Measurements from ENCODE around the gene TSPEAR.

TSPEAR gene

DNA sequence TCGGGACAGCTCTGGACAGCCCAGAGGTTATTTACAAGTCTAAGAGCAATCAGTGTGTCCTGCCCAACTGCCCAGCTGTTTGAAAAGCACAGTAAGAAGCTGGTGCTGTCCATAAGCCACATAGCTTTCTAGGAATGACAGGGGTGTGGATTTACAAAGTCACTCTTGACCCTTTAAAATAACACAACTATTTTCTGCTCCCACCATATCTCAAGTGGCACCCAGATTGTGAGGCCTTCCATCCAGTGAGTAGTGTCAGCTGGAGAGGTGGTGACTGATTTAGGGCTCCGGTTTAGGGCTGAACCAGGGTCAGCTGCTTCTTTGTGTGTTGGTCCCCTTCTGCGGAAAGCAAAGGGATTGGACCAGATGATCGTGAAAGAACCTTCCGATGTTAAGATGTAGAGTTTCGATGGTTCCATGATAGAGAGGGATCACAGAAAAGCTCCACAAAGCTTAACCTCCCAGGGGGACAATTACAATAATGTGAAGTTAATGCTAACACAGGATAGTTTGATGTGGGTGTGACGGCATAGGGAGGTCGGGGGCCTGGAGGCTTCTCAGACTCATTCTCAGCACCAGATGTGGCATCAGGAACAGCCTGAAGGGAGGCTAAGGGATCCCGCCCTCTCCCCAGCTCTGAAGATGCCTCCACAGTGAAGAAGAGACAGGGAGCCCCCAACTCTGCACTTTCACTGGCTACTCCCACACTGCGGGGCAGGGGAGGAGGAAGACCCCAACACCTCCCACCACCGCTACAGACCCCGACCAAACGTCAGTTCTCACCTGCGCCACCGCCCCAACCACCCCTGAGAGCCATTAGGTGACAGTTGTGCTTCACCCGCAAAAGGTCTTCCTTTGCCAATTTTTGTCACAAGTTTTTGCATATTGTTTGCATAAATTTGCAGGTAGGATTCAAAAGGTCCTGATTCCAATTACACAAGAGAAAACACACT lies 215.5 kb downstream of the TSPEAR start:
- Histone ChIP-seq H3K9ac (ENCODE audit: low read length in 2 of 2) (no peak overlapping the region), H3K27me3 (ENCODE audit: control insufficient read depth in 1 of 2, insufficient read depth in 2 of 2, low read length in 2 of 2) (peaks cover 10 to 12% of the 10 kb centered on the region in 2 donors), H3K4me1 (ENCODE audit: control insufficient read depth, insufficient read depth, low read length) (peaks cover 7% of the 10 kb centered on the region), H3K4me3 (ENCODE audit: low read length in 2 of 2) (no peak overlapping the region), H3K36me3 (ENCODE audit: control insufficient read depth in 2 of 2, insufficient read depth in 2 of 2, low read length in 2 of 2) (no peaks in the 10 kb centered on the region), H3K27ac (ENCODE audit: low read length) (no peak overlapping the region), H3K9me3 (ENCODE audit: control insufficient read depth in 2 of 2, low read length in 2 of 2) (peaks cover 6 to 11% of the 10 kb centered on the region in 2 donors)

DNA sequence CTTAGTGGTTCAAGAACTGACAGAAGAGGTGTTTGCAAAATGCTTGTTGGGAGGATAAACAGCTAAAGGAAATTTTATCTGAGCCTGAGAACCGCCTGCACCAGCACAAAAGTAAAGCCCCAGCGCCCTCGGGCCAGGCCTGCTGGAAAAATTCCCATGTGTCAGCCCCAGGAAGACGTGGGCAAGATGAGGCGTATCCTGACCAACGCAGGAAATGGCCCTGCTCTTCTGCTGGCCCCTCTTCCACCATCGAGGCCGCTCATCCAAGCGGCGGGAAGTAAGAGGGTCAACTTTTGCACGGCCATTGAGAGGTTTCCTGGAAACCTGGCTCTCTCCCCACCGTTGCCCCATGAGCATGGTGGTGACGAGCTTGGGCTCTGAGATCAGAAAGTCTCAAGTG lies 216.4 kb downstream of the TSPEAR start:
- peaks cover 6 to 11% of the 10 kb centered on the region in 2 donors for H3K9me3 ChIP-seq (ENCODE audit: control insufficient read depth in 2 of 2, low read length in 2 of 2)

DNA sequence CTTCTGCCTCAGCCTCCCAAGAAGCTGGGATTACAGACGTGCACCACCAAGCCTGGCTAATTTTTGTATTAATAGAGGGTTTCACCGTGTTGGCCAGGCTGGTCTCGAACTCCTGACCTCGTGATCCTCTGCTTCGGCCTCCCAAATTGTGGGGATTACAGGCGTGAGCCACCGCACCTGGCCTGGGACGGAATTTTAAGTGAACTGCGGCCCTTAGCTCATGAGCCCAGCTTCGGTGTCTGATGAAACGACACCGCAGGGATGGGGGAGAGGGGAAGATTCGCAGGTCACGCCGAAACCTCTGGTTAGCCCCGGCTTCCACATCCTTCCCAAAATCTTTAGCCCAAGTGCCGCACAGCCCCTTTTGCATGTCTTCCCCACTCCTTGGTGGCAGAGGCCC lies 217.0 kb downstream of the TSPEAR start:
- no peaks in the 10 kb centered on the region for H3K36me3 ChIP-seq (ENCODE audit: control insufficient read depth in 2 of 2, insufficient read depth in 2 of 2, low read length in 2 of 2)
- no peak overlapping the region for H3K9ac ChIP-seq (ENCODE audit: low read length in 2 of 2)
- H3K4me3 ChIP-seq (ENCODE audit: low read length in 2 of 2) = no peak overlapping the region
- H3K4me1 ChIP-seq (ENCODE audit: control insufficient read depth, insufficient read depth, low read length) = peaks cover 7% of the 10 kb centered on the region
- H3K27me3 ChIP-seq (ENCODE audit: control insufficient read depth in 1 of 2, insufficient read depth in 2 of 2, low read length in 2 of 2) = peaks cover 6 to 10% of the 10 kb centered on the region in 2 donors
- no peak overlapping the region for H3K27ac ChIP-seq (ENCODE audit: low read length)
- peaks cover 6 to 11% of the 10 kb centered on the region in 2 donors for H3K9me3 ChIP-seq (ENCODE audit: control insufficient read depth in 2 of 2, low read length in 2 of 2)

More for the DNA sequence above, 216.4 kb downstream of the TSPEAR start:
- Histone ChIP-seq H3K4me1 (ENCODE audit: control insufficient read depth, insufficient read depth, low read length) (peaks cover 7% of the 10 kb centered on the region), H3K27ac (ENCODE audit: low read length) (no peak overlapping the region), H3K36me3 (ENCODE audit: control insufficient read depth in 2 of 2, insufficient read depth in 2 of 2, low read length in 2 of 2) (no peaks in the 10 kb centered on the region), H3K27me3 (ENCODE audit: control insufficient read depth in 1 of 2, insufficient read depth in 2 of 2, low read length in 2 of 2) (peaks cover 10 to 11% of the 10 kb centered on the region in 2 donors), H3K4me3 (ENCODE audit: low read length in 2 of 2) (no peak overlapping the region), H3K9ac (ENCODE audit: low read length in 2 of 2) (no peak overlapping the region)

DNA sequence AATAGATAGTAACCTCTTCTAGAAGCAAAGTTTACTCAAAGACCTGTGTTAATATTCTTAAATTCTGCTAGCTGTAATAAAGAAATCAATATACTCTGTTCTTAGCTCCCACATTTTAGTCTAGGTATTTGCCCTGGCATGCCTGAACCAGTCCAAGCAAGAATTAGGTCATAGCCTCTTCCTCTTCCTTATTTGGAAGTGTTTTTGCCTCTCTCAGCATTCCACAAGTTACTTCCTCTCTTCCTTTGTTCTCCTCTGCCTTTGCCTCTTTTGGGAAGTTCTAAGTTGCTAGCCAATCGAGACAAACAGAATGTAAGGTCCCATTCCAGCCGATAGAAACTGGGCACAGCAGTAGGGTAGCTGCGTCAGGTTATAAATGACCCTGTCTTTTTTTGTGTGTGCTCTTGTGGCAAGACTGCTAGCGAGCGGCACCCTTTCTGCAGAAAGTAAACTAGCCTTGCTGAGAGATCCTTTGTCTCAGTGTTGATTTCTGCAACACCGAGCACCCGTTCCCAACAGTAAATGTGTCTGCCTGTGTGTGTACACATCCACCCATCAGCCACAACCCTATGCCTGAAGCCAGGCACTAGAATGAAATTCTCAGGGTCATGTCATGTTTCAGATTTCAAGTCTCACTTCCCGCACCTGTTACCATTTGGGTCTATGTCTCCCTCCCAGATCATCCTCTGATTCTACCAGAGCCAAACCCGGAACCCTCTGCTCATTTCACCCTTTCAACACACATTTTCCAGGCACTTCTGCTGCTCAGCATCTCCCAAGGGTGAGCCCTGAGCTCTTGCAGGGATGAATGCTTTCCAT lies 218.6 kb downstream of the TSPEAR start:
- no peaks in the 10 kb centered on the region for H3K27me3 ChIP-seq (ENCODE audit: control insufficient read depth in 1 of 2, insufficient read depth in 2 of 2, low read length in 2 of 2)
- no peak overlapping the region for H3K9ac ChIP-seq (ENCODE audit: low read length in 2 of 2)
- H3K27ac ChIP-seq (ENCODE audit: low read length) = no peak overlapping the region
- no peaks in the 10 kb centered on the region for H3K36me3 ChIP-seq (ENCODE audit: control insufficient read depth in 2 of 2, insufficient read depth in 2 of 2, low read length in 2 of 2)
- peaks cover 6 to 11% of the 10 kb centered on the region in 2 donors for H3K9me3 ChIP-seq (ENCODE audit: control insufficient read depth in 2 of 2, low read length in 2 of 2)
- H3K4me1 ChIP-seq (ENCODE audit: control insufficient read depth, insufficient read depth, low read length) = no peaks in the 10 kb centered on the region
- no peak overlapping the region for H3K4me3 ChIP-seq (ENCODE audit: low read length in 2 of 2)

DNA sequence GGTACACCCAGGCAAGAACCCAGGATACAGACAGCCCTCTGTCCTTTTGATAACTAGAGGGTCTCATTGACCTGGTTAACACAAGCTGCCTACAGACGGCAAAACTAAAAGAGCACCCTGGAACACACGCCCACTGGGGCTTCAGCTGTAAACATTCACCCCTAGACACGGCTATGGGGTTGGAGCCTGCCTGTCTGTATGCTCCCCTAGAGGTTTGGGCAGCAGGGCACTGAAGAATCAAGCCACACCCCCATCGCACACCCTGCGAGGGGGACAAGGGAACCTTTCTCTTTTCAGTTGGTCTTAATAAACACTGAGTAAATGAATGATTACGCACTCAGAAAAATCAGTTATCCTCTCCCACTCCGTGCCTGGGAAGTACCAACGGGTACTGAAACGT lies 220.6 kb downstream of the TSPEAR start:
- Histone ChIP-seq H3K9ac (ENCODE audit: low read length in 2 of 2) (no peak overlapping the region), H3K4me3 (ENCODE audit: low read length in 2 of 2) (no peak overlapping the region), H3K36me3 (ENCODE audit: control insufficient read depth in 2 of 2, insufficient read depth in 2 of 2, low read length in 2 of 2) (no peaks in the 10 kb centered on the region), H3K9me3 (ENCODE audit: control insufficient read depth in 2 of 2, low read length in 2 of 2) (peaks cover 6 to 11% of the 10 kb centered on the region in 2 donors), H3K27me3 (ENCODE audit: control insufficient read depth in 1 of 2, insufficient read depth in 2 of 2, low read length in 2 of 2) (no peaks in the 10 kb centered on the region), H3K4me1 (ENCODE audit: control insufficient read depth, insufficient read depth, low read length) (no peaks in the 10 kb centered on the region), H3K27ac (ENCODE audit: low read length) (no peak overlapping the region)

DNA sequence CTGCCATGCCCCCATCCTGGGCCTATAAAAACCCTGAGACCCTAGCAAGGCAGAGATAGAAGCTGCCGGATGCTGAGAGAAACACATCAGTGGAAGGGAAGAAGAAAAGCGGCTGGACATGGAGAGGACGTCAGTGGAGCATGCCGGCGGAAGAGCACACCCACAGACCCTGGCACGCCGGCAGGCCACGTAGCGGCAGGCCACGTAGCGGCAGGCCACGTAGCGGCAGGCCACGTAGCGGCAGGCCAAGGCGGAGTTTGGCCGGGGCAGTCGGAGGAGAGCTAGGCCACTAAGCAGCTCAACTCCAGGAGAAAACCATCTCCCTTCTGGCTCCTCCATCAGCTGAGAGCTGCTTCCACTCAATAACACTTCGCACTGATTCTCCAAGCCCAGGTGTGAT lies 221.0 kb downstream of the TSPEAR start:
- no peaks in the 10 kb centered on the region for H3K27me3 ChIP-seq (ENCODE audit: control insufficient read depth in 1 of 2, insufficient read depth in 2 of 2, low read length in 2 of 2)
- no peak overlapping the region for H3K9ac ChIP-seq (ENCODE audit: low read length in 2 of 2)
- H3K27ac ChIP-seq (ENCODE audit: low read length) = no peak overlapping the region
- peaks cover 6 to 11% of the 10 kb centered on the region in 2 donors for H3K9me3 ChIP-seq (ENCODE audit: control insufficient read depth in 2 of 2, low read length in 2 of 2)
- H3K36me3 ChIP-seq (ENCODE audit: control insufficient read depth in 2 of 2, insufficient read depth in 2 of 2, low read length in 2 of 2) = no peaks in the 10 kb centered on the region
- H3K4me1 ChIP-seq (ENCODE audit: control insufficient read depth, insufficient read depth, low read length) = no peaks in the 10 kb centered on the region
- H3K4me3 ChIP-seq (ENCODE audit: low read length in 2 of 2) = no peak overlapping the region

DNA sequence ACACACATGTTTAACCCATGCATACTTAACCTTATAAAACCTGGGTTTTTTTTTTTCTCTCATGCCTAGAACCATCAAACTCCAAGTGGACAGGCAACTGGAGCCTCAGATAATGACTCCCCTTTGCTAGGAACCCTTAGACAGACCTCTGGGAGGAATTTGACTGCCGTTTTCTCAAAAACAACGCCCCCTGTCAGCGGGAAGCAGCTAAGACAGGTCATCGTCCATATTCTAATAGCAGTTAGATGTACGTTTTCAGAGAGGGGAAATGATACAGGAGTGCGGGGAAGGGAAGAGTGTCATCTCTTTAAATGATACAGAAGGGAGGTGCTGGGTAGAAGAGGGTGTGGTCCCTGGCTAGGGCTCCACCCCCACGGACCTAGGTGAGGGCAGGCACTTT lies 221.4 kb downstream of the TSPEAR start:
- Histone ChIP-seq H3K27ac (ENCODE audit: low read length) (no peak overlapping the region), H3K36me3 (ENCODE audit: control insufficient read depth in 2 of 2, insufficient read depth in 2 of 2, low read length in 2 of 2) (no peaks in the 10 kb centered on the region), H3K9me3 (ENCODE audit: control insufficient read depth in 2 of 2, low read length in 2 of 2) (peaks cover 6 to 11% of the 10 kb centered on the region in 2 donors), H3K9ac (ENCODE audit: low read length in 2 of 2) (no peak overlapping the region), H3K27me3 (ENCODE audit: control insufficient read depth in 1 of 2, insufficient read depth in 2 of 2, low read length in 2 of 2) (no peaks in the 10 kb centered on the region), H3K4me3 (ENCODE audit: low read length in 2 of 2) (no peak overlapping the region), H3K4me1 (ENCODE audit: control insufficient read depth, insufficient read depth, low read length) (no peaks in the 10 kb centered on the region)

DNA sequence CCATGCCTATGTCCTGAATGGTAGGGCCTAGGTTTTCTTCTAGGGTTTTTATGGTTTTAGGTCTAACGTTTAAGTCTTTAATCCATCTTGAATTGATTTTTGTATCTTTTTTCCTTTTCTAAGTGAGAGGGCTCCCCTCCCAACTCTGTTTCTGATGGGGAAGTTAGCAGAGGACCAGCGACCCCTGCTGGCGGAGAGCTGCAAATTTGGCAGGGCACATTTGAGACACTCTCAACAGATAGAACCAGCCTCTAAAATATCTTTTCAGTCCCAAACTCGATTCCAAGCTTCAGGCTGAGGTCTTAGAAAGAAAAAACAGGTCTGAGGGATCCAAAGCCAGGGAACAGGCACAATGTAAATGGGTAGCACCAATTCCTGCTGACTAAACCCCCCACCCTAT lies 223.5 kb downstream of the TSPEAR start:
- no peaks in the 10 kb centered on the region for H3K4me1 ChIP-seq (ENCODE audit: control insufficient read depth, insufficient read depth, low read length)
- H3K4me3 ChIP-seq (ENCODE audit: low read length in 2 of 2) = no peak overlapping the region
- no peaks in the 10 kb centered on the region for H3K27me3 ChIP-seq (ENCODE audit: control insufficient read depth in 1 of 2, insufficient read depth in 2 of 2, low read length in 2 of 2)
- no peak overlapping the region for H3K27ac ChIP-seq (ENCODE audit: low read length)
- H3K9ac ChIP-seq (ENCODE audit: low read length in 2 of 2) = no peak overlapping the region
- H3K36me3 ChIP-seq (ENCODE audit: control insufficient read depth in 2 of 2, insufficient read depth in 2 of 2, low read length in 2 of 2) = no peaks in the 10 kb centered on the region
- H3K9me3 ChIP-seq (ENCODE audit: control insufficient read depth in 2 of 2, low read length in 2 of 2) = peaks cover 2 to 4% of the 10 kb centered on the region in 2 donors

DNA sequence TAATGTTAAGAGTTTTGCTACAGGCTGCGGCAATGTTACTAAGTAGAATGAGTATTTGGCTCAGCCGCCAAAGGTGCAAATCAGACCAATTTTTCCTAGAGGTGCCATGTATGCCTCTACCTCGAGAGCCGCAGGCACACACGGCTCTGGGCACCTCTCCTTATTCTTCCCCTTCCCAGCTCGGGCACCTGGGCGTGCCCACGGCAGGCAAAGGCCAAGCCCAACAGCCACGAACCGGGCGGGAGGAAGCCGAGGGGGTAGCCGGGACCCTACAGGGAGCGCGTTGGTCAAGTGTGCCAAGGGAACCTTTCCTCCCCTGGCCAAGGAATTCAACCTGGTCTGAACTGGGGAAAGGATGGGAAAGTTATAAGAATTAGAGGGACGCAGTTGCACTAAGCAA lies 225.1 kb downstream of the TSPEAR start:
- no peak overlapping the region for H3K9ac ChIP-seq (ENCODE audit: low read length in 2 of 2)
- no peaks in the 10 kb centered on the region for H3K27me3 ChIP-seq (ENCODE audit: control insufficient read depth in 1 of 2, insufficient read depth in 2 of 2, low read length in 2 of 2)
- no peak overlapping the region for H3K27ac ChIP-seq (ENCODE audit: low read length)
- H3K36me3 ChIP-seq (ENCODE audit: control insufficient read depth in 2 of 2, insufficient read depth in 2 of 2, low read length in 2 of 2) = no peaks in the 10 kb centered on the region
- H3K4me1 ChIP-seq (ENCODE audit: control insufficient read depth, insufficient read depth, low read length) = no peaks in the 10 kb centered on the region
- no peak overlapping the region for H3K4me3 ChIP-seq (ENCODE audit: low read length in 2 of 2)
- H3K9me3 ChIP-seq (ENCODE audit: control insufficient read depth in 2 of 2, low read length in 2 of 2) = no peaks in the 10 kb centered on the region

DNA sequence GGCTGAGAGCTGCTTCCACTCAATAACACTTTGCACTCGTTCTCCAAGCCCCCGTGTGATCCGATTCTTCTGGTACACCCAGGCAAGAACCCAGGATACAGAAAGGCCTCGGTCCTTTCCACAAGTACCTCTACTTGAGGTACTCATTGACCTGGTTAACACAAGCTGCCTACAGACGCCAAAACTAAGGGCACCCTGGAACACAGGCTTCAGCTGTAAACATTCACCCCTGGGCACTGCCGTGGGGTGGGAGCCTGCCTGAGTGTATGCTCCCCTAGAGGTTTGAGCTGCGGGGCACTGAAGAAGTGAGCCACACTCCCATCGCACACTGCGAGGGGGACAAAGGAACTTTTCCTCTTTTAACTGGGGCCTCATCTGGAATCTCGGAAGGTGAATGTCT lies 225.6 kb downstream of the TSPEAR start:
- no peaks in the 10 kb centered on the region for H3K9me3 ChIP-seq (ENCODE audit: control insufficient read depth in 2 of 2, low read length in 2 of 2)
- peak overlapping the region in 1 of 2 donors; percentile 29 for H3K4me3 ChIP-seq (ENCODE audit: low read length in 2 of 2)
- no peaks in the 10 kb centered on the region for H3K36me3 ChIP-seq (ENCODE audit: control insufficient read depth in 2 of 2, insufficient read depth in 2 of 2, low read length in 2 of 2)
- H3K9ac ChIP-seq (ENCODE audit: low read length in 2 of 2) = no peak overlapping the region
- H3K27me3 ChIP-seq (ENCODE audit: control insufficient read depth in 1 of 2, insufficient read depth in 2 of 2, low read length in 2 of 2) = no peaks in the 10 kb centered on the region
- H3K27ac ChIP-seq (ENCODE audit: low read length) = no peak overlapping the region
- no peaks in the 10 kb centered on the region for H3K4me1 ChIP-seq (ENCODE audit: control insufficient read depth, insufficient read depth, low read length)

Measured in stomach smooth muscle (tissue), 2 donors.